Osteocyte (in vitro differentiated cells): ENCODE measurements around the gene LYST. TPM values are rescaled to one million over a fixed set of nuclear protein-coding genes. Genes with fewer than 3 reads are reported as not detected.

Experiments used
- DNase-seq: peaks from one replicate; pipeline ENCODE4 v3.0.0; 2021; ENCODE audit warnings: mixed read lengths; ENCODE audit not compliant: unreplicated experiment; ENCODE audit errors: extremely low spot score
- H3K27ac Mint-ChIP-seq: one replicate; pipeline ENCODE4 v1.8.0; 2021; ENCODE audit warnings: mild to moderate bottlenecking, mixed read lengths; ENCODE audit not compliant: unreplicated experiment
- H3K27me3 Mint-ChIP-seq: one replicate; pipeline ENCODE4 v1.8.0; 2021; ENCODE audit warnings: mixed read lengths; ENCODE audit not compliant: unreplicated experiment
- H3K36me3 Mint-ChIP-seq: one replicate; pipeline ENCODE4 v1.8.0; 2021; ENCODE audit warnings: mixed read lengths; ENCODE audit not compliant: unreplicated experiment
- H3K4me1 Mint-ChIP-seq: one replicate; pipeline ENCODE4 v1.8.0; 2021; ENCODE audit warnings: mixed read lengths; ENCODE audit not compliant: unreplicated experiment
- H3K4me3 Mint-ChIP-seq: one replicate; pipeline ENCODE4 v1.8.0; 2021; ENCODE audit warnings: mild to moderate bottlenecking, moderate library complexity, mixed read lengths; ENCODE audit not compliant: unreplicated experiment
- H3K9me3 Mint-ChIP-seq: one replicate; pipeline ENCODE4 v1.8.0; 2021; ENCODE audit warnings: mixed read lengths; ENCODE audit not compliant: unreplicated experiment
- CTCF ChIP-seq: fragments of 200-600 bp; sonication (generic); IDR thresholded peaks from 2 replicates; pipeline ENCODE4 v1.5.0; 2021; ENCODE audit warnings: antibody characterized with exemption, mild to moderate bottlenecking, moderate library complexity
- total RNA-seq: library from RNA; stranded (reverse); gene quantifications from 2 replicates; pipeline ENCODE4 v1.2.1, GENCODE V29; 2021

LYST gene
- total RNA-seq, 1 donor from 2014 or later = 21.7 TPM

- Mint-ChIP-seq H3K36me3 (peaks cover 8% of the 10 kb centered on the region), H3K9me3 (no peaks in the 10 kb centered on the region), H3K4me3 (no peak overlapping the region), H3K4me1 (peaks cover 23% of the 10 kb centered on the region), H3K27me3 (no peaks in the 10 kb centered on the region), H3K27ac (no peak overlapping the region)
- no peak for TF ChIP-seq CTCF
- no peak for DNase-seq
These were observed 44.0 kb downstream of the LYST start for GRCh38 chr1:235822685-235823084.

DNA sequence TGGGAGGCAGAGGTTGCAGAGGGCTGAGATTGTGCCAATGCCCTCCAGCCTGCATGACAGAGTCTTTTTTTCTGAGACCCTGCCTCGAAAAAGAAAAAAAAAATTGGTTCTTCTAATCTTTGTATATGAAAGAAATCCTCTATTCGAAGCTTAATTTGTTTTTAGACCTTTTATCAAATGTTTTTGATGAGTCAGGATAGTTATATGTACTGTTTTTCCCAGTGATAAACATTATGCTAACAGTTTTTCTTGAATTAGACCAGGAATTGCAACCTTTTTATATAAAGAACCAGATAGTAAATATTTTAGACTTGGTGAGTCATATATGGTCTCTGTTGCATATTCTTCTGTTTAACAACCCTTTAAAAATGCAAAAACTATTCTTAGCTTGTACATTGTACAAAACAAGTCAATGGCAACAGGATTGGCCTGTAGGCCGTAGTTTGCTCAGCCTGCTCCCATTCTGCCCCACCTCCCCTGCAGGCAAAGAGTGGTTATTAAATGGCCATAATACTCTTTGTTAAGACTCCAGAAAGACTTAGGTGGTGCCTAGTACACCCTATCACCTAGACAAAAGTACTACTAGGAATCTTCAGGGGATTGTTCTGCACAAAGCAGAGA, 45.2 kb downstream of the LYST start:
- no peak for TF ChIP-seq CTCF
- H3K27me3 Mint-ChIP-seq = no peaks in the 10 kb centered on the region
- no peaks in the 10 kb centered on the region for H3K9me3 Mint-ChIP-seq
- DNase-seq = no peak
- peaks cover 22% of the 10 kb centered on the region for H3K4me1 Mint-ChIP-seq
- peak overlapping the region; percentile 44 for H3K27ac Mint-ChIP-seq
- H3K4me3 Mint-ChIP-seq = no peak overlapping the region
- H3K36me3 Mint-ChIP-seq = peaks cover 9% of the 10 kb centered on the region

DNA sequence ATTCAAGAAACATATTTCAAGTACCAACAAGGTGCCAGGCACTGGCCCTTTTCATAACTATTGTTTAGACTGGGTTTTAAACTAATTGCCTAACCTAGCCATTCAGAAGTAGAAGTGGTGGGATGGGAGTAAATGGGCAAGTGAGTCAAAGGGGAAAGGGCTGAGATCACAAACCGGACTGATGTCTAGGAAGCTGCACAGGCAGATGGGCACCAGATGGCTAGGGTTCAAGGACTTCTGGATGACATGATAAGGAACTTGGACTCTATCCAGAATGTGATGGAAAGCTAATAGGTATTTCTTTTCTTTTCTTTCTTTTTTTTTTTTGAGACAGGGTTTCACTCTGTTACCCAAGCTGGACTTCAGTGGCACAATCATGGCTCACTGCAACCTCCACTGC, 46.6 kb downstream of the LYST start:
- Mint-ChIP-seq H3K4me3 (no peak overlapping the region), H3K9me3 (no peaks in the 10 kb centered on the region), H3K4me1 (peaks cover 14% of the 10 kb centered on the region), H3K36me3 (peaks cover 9% of the 10 kb centered on the region), H3K27ac (no peak overlapping the region), H3K27me3 (no peaks in the 10 kb centered on the region)
- DNase-seq = no peak
- no peak for TF ChIP-seq CTCF

DNA sequence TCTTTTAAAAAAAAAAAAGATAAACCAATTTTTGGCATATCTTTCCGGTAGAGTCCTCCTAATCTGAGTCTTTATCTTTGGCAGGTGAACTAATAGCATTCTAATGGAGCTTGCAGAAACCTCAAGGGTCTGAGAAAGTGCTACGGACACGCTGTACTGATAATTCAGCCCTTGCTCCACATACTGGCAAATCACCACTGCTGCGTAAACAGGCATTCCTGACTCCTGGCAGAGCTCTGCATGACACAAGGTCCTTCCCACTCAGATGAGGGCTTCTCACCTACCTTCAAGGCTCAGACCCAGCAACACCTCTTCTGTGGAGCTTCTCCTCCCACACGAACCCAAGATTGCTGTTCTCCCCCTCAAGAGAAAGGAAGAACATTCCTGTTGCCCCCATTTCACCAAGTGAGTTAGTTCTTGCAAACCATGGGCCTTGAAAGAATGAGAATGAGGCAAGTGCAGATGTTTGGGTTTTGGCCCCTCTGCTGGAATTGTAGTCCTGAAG, 48.0 kb downstream of the LYST start:
- peaks cover 8% of the 10 kb centered on the region for H3K36me3 Mint-ChIP-seq
- H3K4me1 Mint-ChIP-seq = peaks cover 14% of the 10 kb centered on the region
- no peak overlapping the region for H3K27ac Mint-ChIP-seq
- no peak for DNase-seq
- H3K4me3 Mint-ChIP-seq = no peak overlapping the region
- no peaks in the 10 kb centered on the region for H3K27me3 Mint-ChIP-seq
- TF ChIP-seq CTCF = no peak
- H3K9me3 Mint-ChIP-seq = no peaks in the 10 kb centered on the region

DNA sequence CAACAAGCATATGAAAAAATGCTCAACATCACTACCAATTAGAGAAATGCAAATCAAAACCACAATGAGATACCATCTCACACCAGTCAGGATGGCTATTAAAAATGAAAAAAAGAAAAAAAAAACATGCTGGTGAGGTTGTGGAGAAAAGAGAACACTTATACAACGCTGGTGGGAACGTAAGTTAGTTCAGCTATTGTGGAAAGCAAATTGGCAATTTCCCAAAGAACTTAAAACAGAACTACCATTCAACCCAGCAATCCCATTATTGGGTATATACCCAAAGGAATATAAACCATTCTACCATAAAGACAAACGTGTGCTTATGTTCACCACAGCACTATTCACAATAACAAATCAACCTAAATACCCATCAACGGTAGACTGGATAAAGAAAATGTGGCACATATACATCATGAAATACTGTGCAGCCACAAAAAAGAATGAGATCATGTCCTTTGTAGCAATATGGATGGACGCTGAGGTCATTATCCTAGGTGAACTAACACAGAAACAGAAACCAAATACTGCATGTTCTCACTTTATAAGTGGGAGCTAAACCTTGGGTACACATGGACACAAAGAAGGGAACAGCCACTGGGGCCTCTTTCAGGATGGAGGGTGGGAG, 49.5 kb downstream of the LYST start:
- TF ChIP-seq CTCF = no peak
- DNase-seq = no peak
- H3K36me3 Mint-ChIP-seq = peaks cover 3% of the 10 kb centered on the region
- H3K4me1 Mint-ChIP-seq = peaks cover 9% of the 10 kb centered on the region
- no peaks in the 10 kb centered on the region for H3K9me3 Mint-ChIP-seq
- no peak overlapping the region for H3K27ac Mint-ChIP-seq
- H3K27me3 Mint-ChIP-seq = no peaks in the 10 kb centered on the region
- H3K4me3 Mint-ChIP-seq = no peak overlapping the region
